Mucosa of descending colon (tissue), 3 donors: Measurements from ENCODE around the gene NPAS3. TPM values are rescaled to one million over a fixed set of nuclear protein-coding genes. Genes with fewer than 3 reads are reported as not detected.

Source experiments
- ATAC-seq: fragments of 200-7000 bp; cut with Tn5 transposase; one replicate; pipeline ENCODE4 v1.9.1; 2020; ENCODE audit warnings: mild to moderate bottlenecking, moderate library complexity
- DNase-seq, 3 donors: peaks; one replicate each; pipeline ENCODE4 v3.0.0-alpha.2; 2020
- H3K36me3 ChIP-seq: fragments of 200-600 bp; one replicate; pipeline ENCODE4 v1.8.0; 2021; ENCODE audit warnings: low read depth, mild to moderate bottlenecking
- H3K4me1 ChIP-seq: fragments of 200-600 bp; one replicate; pipeline ENCODE4 v1.8.0; 2021; ENCODE audit warnings: low read depth, mild to moderate bottlenecking
- H3K4me3 ChIP-seq: fragments of 200-600 bp; one replicate; pipeline ENCODE4 v1.8.0; 2021; ENCODE audit warnings: mild to moderate bottlenecking
- H3K9me3 ChIP-seq: fragments of 200-600 bp; one replicate; pipeline ENCODE4 v1.8.0; 2021; ENCODE audit warnings: mild to moderate bottlenecking
- intact Hi-C, 2 donors: fragments of 100-400 bp; cut with DNase I in 1 of 2; cut with micrococcal nuclease in 1 of 2; formaldehyde crosslinking; loops; one replicate each; pipeline versions ENCODE4 v1.11.0 to v1.11.1; 2022; cut with DNase I, micrococcal nuclease
- total RNA-seq, 3 donors: library from RNA; stranded (reverse); fragmentation: NEBNext Ultra II Directional in 2 of 3; extraction: Animal tissue kit (Norgen Biotek cat#: 25700) in 2 of 3; gene quantifications; one replicate each; pipeline versions ENCODE4 v1.2.1 to v1.2.4, GENCODE V29; 2021 to 2023
- TF ChIP-seq, protein P1 (sequence below): fragments of 200-600 bp; IDR thresholded peaks from one replicate; pipeline ENCODE4 v1.8.0; 2022; ENCODE audit warnings: antibody characterized with exemption, mild to moderate bottlenecking
- donor health status: DM: no; HTN: no; CAD: no; lungs with moderate emphysema.
- donor health status: DM: no; HTN: no; CAD: no.
- donor health status: DM: no; HTN: yes; CAD: no.

The NPAS3 gene
- total RNA-seq, 3 donors from 2014 or later: 0.65 to 9.7 (median 2.0) TPM

DNA sequence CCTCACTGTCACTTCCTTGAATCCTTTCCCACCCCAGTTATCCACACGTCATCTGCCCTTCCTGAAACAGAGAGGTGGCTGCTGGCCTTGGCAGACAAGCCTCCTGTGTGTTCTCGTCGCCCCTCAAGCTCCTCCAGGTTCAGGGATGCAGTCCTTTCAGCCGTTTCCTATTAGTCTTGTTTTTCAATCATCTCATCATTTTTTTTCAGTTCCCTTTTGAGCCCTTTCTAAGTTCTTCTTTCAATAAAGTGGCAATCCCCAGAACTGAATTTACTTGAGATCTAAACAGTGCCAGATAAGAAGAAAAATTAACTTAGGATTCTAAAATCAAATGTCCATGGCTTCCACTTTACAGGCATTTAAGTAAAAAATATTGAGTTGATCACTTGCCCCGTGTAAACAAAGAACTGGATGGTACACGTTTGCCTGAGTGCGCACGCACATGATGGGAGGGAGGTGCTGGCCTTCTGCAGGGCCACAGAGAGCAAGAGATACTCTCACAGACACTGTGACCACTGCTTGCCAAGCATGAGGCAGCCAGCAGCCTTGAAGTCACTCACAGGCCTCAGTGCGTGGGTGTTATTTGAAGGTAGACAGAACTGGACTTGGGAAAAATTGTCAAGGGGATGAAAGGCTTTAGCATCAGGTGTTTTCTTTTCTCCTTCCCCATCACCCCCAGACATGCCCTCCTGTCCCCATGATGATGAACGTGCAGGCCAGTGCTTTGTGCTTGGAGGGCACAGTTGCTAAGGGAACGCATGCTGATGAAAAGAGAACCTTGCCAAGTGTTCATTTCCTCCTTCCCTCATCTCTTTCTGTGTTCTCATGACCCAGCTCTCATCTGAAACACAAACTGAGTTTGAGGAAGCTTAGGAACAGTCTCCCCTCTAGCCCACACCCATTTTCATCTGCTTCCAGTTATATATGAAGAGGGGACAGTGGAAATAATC, 603.9 kb downstream of the NPAS3 start:
- H3K4me3 ChIP-seq: no peak overlapping the region
- H3K36me3 ChIP-seq: no peaks in the 10 kb centered on the region
- no peak for DNase-seq
- no peak for ATAC-seq
- intact Hi-C loops: no loop called here
- no peaks in the 10 kb centered on the region for H3K9me3 ChIP-seq
- TF ChIP-seq, protein P1, sequence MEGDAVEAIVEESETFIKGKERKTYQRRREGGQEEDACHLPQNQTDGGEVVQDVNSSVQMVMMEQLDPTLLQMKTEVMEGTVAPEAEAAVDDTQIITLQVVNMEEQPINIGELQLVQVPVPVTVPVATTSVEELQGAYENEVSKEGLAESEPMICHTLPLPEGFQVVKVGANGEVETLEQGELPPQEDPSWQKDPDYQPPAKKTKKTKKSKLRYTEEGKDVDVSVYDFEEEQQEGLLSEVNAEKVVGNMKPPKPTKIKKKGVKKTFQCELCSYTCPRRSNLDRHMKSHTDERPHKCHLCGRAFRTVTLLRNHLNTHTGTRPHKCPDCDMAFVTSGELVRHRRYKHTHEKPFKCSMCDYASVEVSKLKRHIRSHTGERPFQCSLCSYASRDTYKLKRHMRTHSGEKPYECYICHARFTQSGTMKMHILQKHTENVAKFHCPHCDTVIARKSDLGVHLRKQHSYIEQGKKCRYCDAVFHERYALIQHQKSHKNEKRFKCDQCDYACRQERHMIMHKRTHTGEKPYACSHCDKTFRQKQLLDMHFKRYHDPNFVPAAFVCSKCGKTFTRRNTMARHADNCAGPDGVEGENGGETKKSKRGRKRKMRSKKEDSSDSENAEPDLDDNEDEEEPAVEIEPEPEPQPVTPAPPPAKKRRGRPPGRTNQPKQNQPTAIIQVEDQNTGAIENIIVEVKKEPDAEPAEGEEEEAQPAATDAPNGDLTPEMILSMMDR: no peak
- no peaks in the 10 kb centered on the region for H3K4me1 ChIP-seq

DNA sequence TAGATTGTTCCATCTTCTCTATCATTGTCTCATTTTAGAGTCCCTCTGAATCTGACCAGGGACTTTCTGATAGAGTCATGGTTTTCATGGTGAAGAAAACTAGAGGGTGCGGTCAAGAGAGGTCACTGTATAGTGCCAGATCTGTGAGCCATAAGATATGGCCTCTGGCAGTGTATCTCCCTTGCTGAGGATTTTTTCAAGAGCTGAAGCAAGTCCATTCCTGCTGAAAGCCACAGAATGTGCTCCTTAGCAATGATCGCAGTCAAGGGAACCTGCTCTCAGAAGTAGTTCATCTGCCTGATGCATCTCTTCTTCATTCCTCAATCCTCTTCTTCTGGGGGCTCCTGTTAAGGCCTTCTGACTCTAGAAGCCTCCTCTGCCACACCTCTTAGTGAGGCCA, 607.0 kb downstream of the NPAS3 start:
- TF ChIP-seq, protein P1: no peak
- DNase-seq (no peak), ATAC-seq (no peak)
- Histone ChIP-seq H3K4me1 (no peaks in the 10 kb centered on the region), H3K4me3 (no peak overlapping the region), H3K9me3 (no peaks in the 10 kb centered on the region), H3K36me3 (no peaks in the 10 kb centered on the region)
- intact Hi-C loops: no loop called here

DNA sequence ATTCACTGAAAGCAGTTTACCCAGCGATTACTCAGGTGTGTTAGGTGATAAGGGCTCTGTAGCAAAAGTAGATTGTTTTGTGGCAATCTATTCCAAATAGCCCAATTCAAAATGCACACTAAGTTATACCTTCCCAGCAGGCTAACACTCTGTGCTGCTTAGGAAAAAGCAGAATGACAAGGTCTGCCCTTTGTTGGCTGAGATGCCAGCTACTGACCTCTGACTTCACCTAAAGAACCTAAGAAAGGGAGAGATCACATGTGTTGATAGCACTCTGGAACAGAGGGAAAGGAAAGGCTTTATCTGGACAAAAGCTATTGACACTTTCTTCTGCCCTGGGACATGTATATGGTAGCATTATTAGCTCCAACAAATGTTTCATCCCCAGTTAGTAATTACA, 609.9 kb downstream of the NPAS3 start:
- intact Hi-C loops: no loop called here
- TF ChIP-seq, protein P1: no peak
- no peaks in the 10 kb centered on the region for H3K9me3 ChIP-seq
- DNase-seq: no peak
- ATAC-seq: no peak
- H3K4me1 ChIP-seq: no peaks in the 10 kb centered on the region
- no peaks in the 10 kb centered on the region for H3K36me3 ChIP-seq
- H3K4me3 ChIP-seq: no peak overlapping the region

DNA sequence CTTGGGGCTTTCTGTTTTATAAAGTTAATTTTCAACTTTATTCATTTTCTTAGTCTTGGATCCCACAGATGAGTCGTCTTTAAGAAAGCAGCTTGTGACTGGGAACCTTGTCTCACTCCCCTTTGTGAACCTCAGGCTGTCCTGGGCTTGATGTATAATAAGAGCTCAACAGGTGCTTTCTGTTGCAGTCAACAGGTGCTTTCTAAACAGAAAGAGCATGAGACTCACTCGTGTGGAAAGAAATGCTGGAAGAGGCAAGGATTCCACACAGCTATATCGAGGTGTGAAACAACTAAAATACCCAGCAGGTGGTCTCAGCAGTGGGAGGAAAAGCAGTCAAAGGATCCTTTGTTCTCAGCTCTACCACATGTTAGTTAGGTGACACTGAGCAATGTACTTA, 613.3 kb downstream of the NPAS3 start:
- Histone ChIP-seq H3K9me3 (no peaks in the 10 kb centered on the region), H3K4me1 (no peaks in the 10 kb centered on the region), H3K4me3 (no peak overlapping the region), H3K36me3 (no peaks in the 10 kb centered on the region)
- ATAC-seq: no peak
- intact Hi-C loops: no loop called here
- TF ChIP-seq, protein P1: no peak
- no peak for DNase-seq

DNA sequence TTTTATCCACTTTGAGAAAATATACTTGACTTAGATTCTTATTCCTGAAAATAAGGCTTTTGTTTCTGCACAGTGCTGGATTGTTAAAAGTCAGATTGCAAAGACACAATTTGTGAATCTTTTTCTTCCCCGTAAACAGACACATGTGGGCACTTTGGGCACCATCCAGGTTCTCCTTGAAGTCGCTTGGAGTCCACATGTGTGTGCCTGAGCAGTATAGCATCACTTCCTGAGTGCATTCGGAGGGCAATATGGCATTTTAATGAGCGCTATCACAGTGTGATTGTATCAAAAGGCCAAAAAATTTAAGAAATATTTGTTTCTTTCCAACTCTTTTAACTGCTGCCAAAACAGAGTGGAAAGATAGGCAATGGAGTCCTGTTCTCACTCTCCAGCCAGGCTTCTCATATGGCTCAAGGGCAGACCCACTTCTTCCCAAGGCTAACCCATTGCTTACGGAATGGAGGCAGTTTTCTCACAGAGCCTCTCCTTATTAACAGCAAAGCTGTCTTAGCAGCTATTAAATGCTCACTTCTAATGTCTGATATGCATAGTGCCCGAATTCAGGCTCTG, 615.1 kb downstream of the NPAS3 start:
- Histone ChIP-seq H3K4me1 (no peaks in the 10 kb centered on the region), H3K9me3 (no peaks in the 10 kb centered on the region), H3K4me3 (no peak overlapping the region), H3K36me3 (no peaks in the 10 kb centered on the region)
- DNase-seq: no peak
- TF ChIP-seq, protein P1: no peak
- intact Hi-C loops: no loop called here
- no peak for ATAC-seq
